GM12878 (cell line): ENCODE results near the gene FAP. TPM values are rescaled to one million over a fixed set of nuclear protein-coding genes. Genes with fewer than 3 reads are reported as not detected.

ENCODE experiments used
- ATAC-seq: fragments of 200-7000 bp; cut with Tn5 transposase; 3 replicates; pipeline ENCODE4 v1.9.1; 2020; ENCODE audit warnings: mild to moderate bottlenecking, moderate library complexity
- BruUV-seq: library from RNA; stranded (reverse); fragments of 400-500 nt; replicated peaks from 2 replicates; lab custom pipeline; 2021; lab: Mats Ljungman, UMichigan
- CTCF ChIA-PET: fragments of 300-600 bp; sonication (Branson Sonifier 250); formaldehyde crosslinking; extraction: SDS; loops from one replicate; lab custom pipeline; 2021; ENCODE audit warnings: inconsistent platforms; lab: Yijun Ruan, JAX
- POLR2A ChIA-PET: fragments of 350-600 bp; formaldehyde crosslinking; extraction: SDS; loops from one replicate; lab custom pipeline; 2021; ENCODE audit warnings: inconsistent platforms; lab: Charles Lee
- RAD21 ChIA-PET: fragments of 300-600 bp; sonication (Branson Sonifier 250); formaldehyde crosslinking; loops from one replicate; lab custom pipeline; 2023; ENCODE audit warnings: antibody characterized with exemption; ENCODE audit not compliant: unreplicated experiment; lab: Charles Lee
- SMC1A ChIA-PET: fragments of 300-600 bp; sonication (Branson Sonifier 250); formaldehyde crosslinking; loops from one replicate; lab custom pipeline; 2023; ENCODE audit not compliant: unreplicated experiment, uncharacterized antibody; lab: Charles Lee
- DNase-seq: peaks from one replicate; pipeline ENCODE4 v3.0.0-alpha.2; 2011; ENCODE audit warnings: low read depth, low spot score
- FAIRE-seq: peaks from 3 replicates; lab custom pipeline; 2011; peaks lifted over from hg19 to GRCh38; lab: Jason Lieb, UNC
- H2AFZ ChIP-seq: 2 replicates; pipeline ENCODE4 v1.6.0; 2011; ENCODE audit warnings: low read depth, low read length, control low read depth; ENCODE audit not compliant: control insufficient read depth
- H3K27ac ChIP-seq: 2 replicates; pipeline ENCODE4 v1.5.1; 2011; ENCODE audit warnings: control low read depth; ENCODE audit not compliant: control insufficient read depth, insufficient read depth
- H3K27me3 ChIP-seq, 2 experiments: replicated peaks in 1 of 2; 2 replicates each; pipeline versions ENCODE4 v1.6.0 to v1.6.1; 2011; ENCODE audit warnings: low read length in 1 of 2; ENCODE audit not compliant: control insufficient read depth in 2 of 2, insufficient read depth in 2 of 2
- H3K36me3 ChIP-seq, 2 experiments: 2 replicates each; pipeline ENCODE4 v1.5.1; 2011; ENCODE audit warnings: low read length in 1 of 2; ENCODE audit not compliant: control insufficient read depth in 2 of 2, insufficient read depth in 2 of 2
- H3K4me1 ChIP-seq: 2 replicates; pipeline ENCODE4 v1.6.1; 2011; ENCODE audit warnings: mild to moderate bottlenecking, low read length, moderate library complexity, mixed read lengths; ENCODE audit not compliant: control insufficient read depth, insufficient read depth
- H3K4me2 ChIP-seq: 2 replicates; pipeline ENCODE4 v1.6.0; 2011; ENCODE audit warnings: control low read depth; ENCODE audit not compliant: control insufficient read depth, insufficient read depth
- H3K4me3 ChIP-seq: fragments of 200-600 bp; sonication (generic); 2 replicates; pipeline ENCODE4 v1.5.1; 2016
- H3K79me2 ChIP-seq: 2 replicates; pipeline ENCODE4 v1.6.0; 2011; ENCODE audit warnings: low read length; ENCODE audit not compliant: control insufficient read depth, insufficient read depth
- H3K9ac ChIP-seq: 2 replicates; pipeline ENCODE4 v1.8.0; 2011; ENCODE audit warnings: low read length, control low read depth, mixed read lengths; ENCODE audit not compliant: control insufficient read depth, insufficient read depth
- H3K9me3 ChIP-seq: replicated peaks from 3 replicates; pipeline ENCODE4 v1.5.1; 2011; ENCODE audit warnings: mild to moderate bottlenecking, low read length; ENCODE audit not compliant: control insufficient read depth, insufficient read depth
- H4K20me1 ChIP-seq: 2 replicates; pipeline ENCODE4 v1.6.0; 2011; ENCODE audit not compliant: control insufficient read depth, insufficient read depth
- E4F1 ChIP-seq: fragments of 450-650 bp; IDR thresholded peaks from 2 replicates; pipeline ENCODE4 v1.6.1; 2018; ENCODE audit warnings: borderline replicate concordance, mild to moderate bottlenecking; ENCODE audit not compliant: partially characterized antibody
- ESRRA ChIP-seq: IDR thresholded peaks from 2 replicates; pipeline ENCODE4 v1.6.1; 2012; ENCODE audit warnings: mild to moderate bottlenecking, low read length, improper control_type of control experiment
- FOS ChIP-seq: IDR thresholded peaks from 3 replicates; pipeline ENCODE4 v1.6.1; 2011; ENCODE audit warnings: borderline replicate concordance; ENCODE audit not compliant: insufficient read length; ENCODE audit errors: extremely low read depth
- FOXM1 ChIP-seq: IDR thresholded peaks from 2 replicates; pipeline ENCODE4 v1.6.1; 2012; ENCODE audit warnings: low read depth, mild to moderate bottlenecking, inconsistent platforms, low read length, moderate library complexity
- IKZF2 ChIP-seq, 2 experiments: fragments of 450-650 bp; IDR thresholded peaks; 2 replicates each; pipeline ENCODE4 v1.6.1; 2017; ENCODE audit warnings: mild to moderate bottlenecking in 2 of 2, moderate library complexity in 2 of 2
- IRF5 ChIP-seq: fragments of 450-650 bp; IDR thresholded peaks from 2 replicates; pipeline ENCODE4 v1.6.1; 2017; ENCODE audit warnings: borderline replicate concordance
- JUND ChIP-seq: IDR thresholded peaks from 2 replicates; pipeline ENCODE4 v1.6.1; 2012; ENCODE audit warnings: low read depth, mild to moderate bottlenecking, low read length, improper control_type of control experiment, moderate library complexity
- KDM1A ChIP-seq: fragments of 200-600 bp; sonication (generic); IDR thresholded peaks from 2 replicates; pipeline ENCODE4 v1.6.1; 2016; ENCODE audit warnings: borderline replicate concordance
- KLF5 ChIP-seq: fragments of 450-650 bp; IDR thresholded peaks from 2 replicates; pipeline ENCODE4 v1.6.1; 2014; ENCODE audit warnings: mild to moderate bottlenecking; ENCODE audit not compliant: partially characterized antibody
- NFIC ChIP-seq: IDR thresholded peaks from 2 replicates; pipeline ENCODE4 v1.6.1; 2012; ENCODE audit warnings: low read depth, mild to moderate bottlenecking, inconsistent platforms, low read length, moderate library complexity
- POLR2A ChIP-seq: IDR thresholded peaks from 2 replicates; pipeline ENCODE4 v1.6.1; 2011; ENCODE audit warnings: low read depth, mild to moderate bottlenecking, low read length
- SPI1 ChIP-seq: IDR thresholded peaks from 2 replicates; pipeline ENCODE4 v1.6.1; 2011; ENCODE audit warnings: low read depth, mild to moderate bottlenecking, low read length, moderate library complexity, borderline replicate concordance; ENCODE audit not compliant: insufficient read depth
- USF2 ChIP-seq: IDR thresholded peaks from 2 replicates; pipeline ENCODE4 v1.6.1; 2011; ENCODE audit warnings: low read depth, low read length, improper control_type of control experiment, borderline replicate concordance
- WGBS: methylation state at CpG from one replicate; pipeline ENCODE4 v1.1.6; 2016; ENCODE audit warnings: low lambda C conversion rate; ENCODE audit not compliant: insufficient replicate concordance, insufficient coverage; ENCODE audit errors: missing lambda C conversion rate; 5-methylcytosine and 5-hydroxymethylcytosine counted together
- in situ Hi-C: fragments of 300-500 bp; cut with MboI; formaldehyde crosslinking; loops from 9 replicates; pipeline ENCODE4 v1.14.3; 2018; ENCODE audit warnings: mixed read lengths
- intact Hi-C: fragments of 100-400 bp; cut with micrococcal nuclease; formaldehyde crosslinking; loops from one replicate; pipeline ENCODE4 v1.14.2; 2022; ENCODE audit not compliant: unreplicated experiment
- polyA plus RNA-seq, 11 experiments: library from polyadenylated mRNA; depleted of rRNA in 4 of 11; unstranded in 6 of 11; stranded (reverse) in 5 of 11; fragments of >200 nt; fragmentation: Nextera tagmentation in 4 of 11; fragmentation: Illumina TruSeq in 1 of 11; extraction: Ambion mirVana in 4 of 11; extraction: Trizol in 1 of 11; gene quantifications; 1 replicate in 1 of 11; 2 replicates in 10 of 11; pipeline versions ENCODE4 v1.2.1 to v1.2.3, GENCODE V29; 2011 to 2016; ENCODE audit warnings: inconsistent platforms in 2 of 11, missing spikeins in 2 of 11, low read depth in 1 of 11
- total RNA-seq, 4 experiments: library from RNA; depleted of rRNA in 3 of 4; stranded (reverse); fragments of >200 nt in 3 of 4; fragmentation: Illumina TruSeq in 1 of 4; extraction: Trizol in 1 of 4; gene quantifications; 2 replicates each; pipeline versions ENCODE4 v1.2.1 to v1.2.3, GENCODE V29; 2013 to 2021

The FAP gene
- total and polyA plus RNA-seq, 10 of the 15 experiments (the other 5 are each of a cell fraction or from before 2014, with no cell fraction given) = 0.16 TPM; not detected in 9

- H3K27me3 ChIP-seq = no peaks in the 10 kb centered on the region; a peak in 2 of 4 replicates
- WGBS = 39% methylated on average over 7 of the region's 7 CpGs
- no peaks in the 10 kb centered on the region for H3K9me3 ChIP-seq
- H3K4me2 ChIP-seq = no peak overlapping the region
- CTCF ChIA-PET = interaction anchor here (0.6 to 2.7 kb wide), 2 partner anchors 24 to 43 kb away, joined by 3 to 12 read pairs; no protein-coding TSS in a partner anchor
- intact Hi-C loops (no loop called here), in situ Hi-C loops (no loop called here)
- DNase-seq (no peak), ATAC-seq (no peak), FAIRE-seq (no peak)
- SMC1A ChIA-PET = interaction anchor here (0.6 kb wide), 1 partner anchor 23 kb away, joined by 3 read pairs; no protein-coding TSS in a partner anchor
- H3K4me3 ChIP-seq = no peak overlapping the region
- no peaks in the 10 kb centered on the region for H3K79me2 ChIP-seq
- H3K36me3 ChIP-seq = no peaks in the 10 kb centered on the region
- H3K4me1 ChIP-seq = no peaks in the 10 kb centered on the region
- H3K9ac ChIP-seq = no peak overlapping the region
- TF ChIP-seq JUND (no peak), ESRRA (no peak), FOXM1 (no peak), POLR2A (no peak)
- H3K27ac ChIP-seq = no peak overlapping the region
- no peaks in the 10 kb centered on the region for H4K20me1 ChIP-seq
- BruUV-seq = no TSS peak
- POLR2A ChIA-PET = no interaction called here
- RAD21 ChIA-PET = no interaction called here
- no peak overlapping the region for H2AFZ ChIP-seq
Observed at GRCh38 chr2:162196638-162197037, 46.6 kb downstream of the FAP start.

GRCh38 chr2:162188451-162188850 is 54.8 kb downstream of the FAP start:
- intact Hi-C loops = no loop called here
- Histone ChIP-seq H3K4me3 (no peak overlapping the region), H3K9me3 (no peaks in the 10 kb centered on the region), H3K4me1 (no peaks in the 10 kb centered on the region), H3K79me2 (no peaks in the 10 kb centered on the region), H2AFZ (no peak overlapping the region), H3K9ac (no peak overlapping the region), H3K4me2 (no peak overlapping the region), H3K27ac (no peak overlapping the region), H3K27me3 (no peaks in the 10 kb centered on the region; a peak in 2 of 4 replicates), H3K36me3 (no peaks in the 10 kb centered on the region), H4K20me1 (no peaks in the 10 kb centered on the region)
- in situ Hi-C loops = no loop called here
- RAD21 ChIA-PET = no interaction called here
- POLR2A ChIA-PET = no interaction called here
- CTCF ChIA-PET = no interaction called here
- FAIRE-seq (no peak), ATAC-seq (no peak), DNase-seq (no peak)
- SMC1A ChIA-PET = interaction anchor here (0.6 to 1.1 kb wide), 2 partner anchors 29 to 186 kb away, joined by 3 read pairs; no protein-coding TSS in a partner anchor
- 25% methylated on average over 3 of the region's 3 CpGs for WGBS
- BruUV-seq = no TSS peak
- TF ChIP-seq IRF5 = no peak
- TF ChIP-seq E4F1 = no peak
- TF ChIP-seq FOS = no peak
- TF ChIP-seq NFIC = no peak
- TF ChIP-seq USF2 = no peak
- no peak for TF ChIP-seq KLF5
- TF ChIP-seq SPI1 = no peak
- TF ChIP-seq IKZF2 (IDR thresholded peaks at IDR 0.05) = no peak
- TF ChIP-seq KDM1A = no peak
